Subcutaneous adipose tissue (tissue), 4 donors: Measurements from ENCODE around the gene AMN. TPM values are rescaled to one million over a fixed set of nuclear protein-coding genes. Genes with fewer than 3 reads are reported as not detected.

ENCODE experiments used
- CTCF ChIP-seq: fragments of 450-650 bp; IDR thresholded peaks from one replicate; pipeline ENCODE4 v1.5.1; 2016; ENCODE audit warnings: low read depth, mild to moderate bottlenecking, control low read depth, antibody characterized with exemption, moderate library complexity
- total RNA-seq, 4 donors: library from RNA; depleted of rRNA; stranded (reverse); fragments of >200 nt; gene quantifications; one replicate each; pipeline ENCODE4 v1.1.0, GENCODE V29; 2016

AMN gene
- total RNA-seq, 4 donors from 2014 or later, result 0.66 to 1.9 TPM; not detected in 2

GRCh38 chr14:102915292-102916110, 7.0 kb upstream of the AMN start:
- no peak for TF ChIP-seq CTCF

GRCh38 chr14:102916347-102917055, 6.0 kb upstream of the AMN start:
- no peak for TF ChIP-seq CTCF

GRCh38 chr14:102917056-102917385, 5.4 kb upstream of the AMN start:
- TF ChIP-seq CTCF, result no peak

- TF ChIP-seq CTCF, result no peak
Measured at GRCh38 chr14:102917469-102918211, 4.8 kb upstream of the AMN start.

GRCh38 chr14:102918438-102918837, 4.0 kb upstream of the AMN start:
- TF ChIP-seq CTCF, result no peak

- no peak for TF ChIP-seq CTCF
Measured at GRCh38 chr14:102920273-102920997, 2.0 kb upstream of the AMN start.
